GM06990 (cell line): ENCODE results near the gene PCNA.

Experiments used
- DNase-seq: peaks from one replicate; pipeline ENCODE4 v3.0.0-alpha.2; 2011; ENCODE audit not compliant: insufficient read length; ENCODE audit errors: extremely low read depth
- H3K27me3 ChIP-seq: replicated peaks from 2 replicates; pipeline ENCODE4 v1.6.0; 2011; ENCODE audit warnings: low read length; ENCODE audit not compliant: control insufficient read depth, insufficient read depth
- H3K36me3 ChIP-seq: 2 replicates; pipeline ENCODE4 v1.5.1; 2011; ENCODE audit warnings: low read length; ENCODE audit not compliant: control insufficient read depth, insufficient read depth
- H3K4me3 ChIP-seq: replicated peaks from 2 replicates; pipeline ENCODE4 v1.5.1; 2011; ENCODE audit warnings: low read depth, mild to moderate bottlenecking, control low read depth, low read length
- TF ChIP-seq, protein P1 (sequence below): IDR thresholded peaks from 2 replicates; pipeline ENCODE4 v1.5.1; 2011; ENCODE audit warnings: low read length, control low read depth, mild to moderate bottlenecking, inconsistent platforms; ENCODE audit not compliant: insufficient read depth, poor library complexity, severe bottlenecking

Gene PCNA

DNA sequence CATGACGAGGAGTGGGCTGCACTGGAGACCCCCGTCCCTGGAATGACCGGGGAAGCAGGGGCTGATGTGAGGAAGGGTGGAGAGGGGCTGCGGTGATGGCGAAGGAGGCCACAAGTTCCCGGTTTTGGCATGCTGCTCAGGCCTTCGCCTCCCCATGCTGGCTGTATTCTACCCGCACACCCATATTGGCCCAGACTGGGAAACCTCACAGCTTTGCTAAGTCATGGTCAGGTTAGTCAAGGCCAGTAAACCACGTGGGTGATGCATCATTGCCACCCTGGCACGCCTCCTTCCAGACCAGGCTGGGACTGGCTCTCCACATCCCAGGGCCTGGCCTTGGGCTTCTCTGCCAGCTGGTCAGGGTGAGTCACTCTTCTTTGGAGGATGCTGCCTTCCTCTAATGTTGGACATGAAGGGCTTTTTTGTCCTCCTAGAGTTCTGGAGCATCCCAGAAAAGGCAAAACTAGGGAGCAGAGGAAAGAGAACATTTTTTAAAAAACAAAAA, 53.8 kb downstream of the PCNA start:
- TF ChIP-seq, protein P1, sequence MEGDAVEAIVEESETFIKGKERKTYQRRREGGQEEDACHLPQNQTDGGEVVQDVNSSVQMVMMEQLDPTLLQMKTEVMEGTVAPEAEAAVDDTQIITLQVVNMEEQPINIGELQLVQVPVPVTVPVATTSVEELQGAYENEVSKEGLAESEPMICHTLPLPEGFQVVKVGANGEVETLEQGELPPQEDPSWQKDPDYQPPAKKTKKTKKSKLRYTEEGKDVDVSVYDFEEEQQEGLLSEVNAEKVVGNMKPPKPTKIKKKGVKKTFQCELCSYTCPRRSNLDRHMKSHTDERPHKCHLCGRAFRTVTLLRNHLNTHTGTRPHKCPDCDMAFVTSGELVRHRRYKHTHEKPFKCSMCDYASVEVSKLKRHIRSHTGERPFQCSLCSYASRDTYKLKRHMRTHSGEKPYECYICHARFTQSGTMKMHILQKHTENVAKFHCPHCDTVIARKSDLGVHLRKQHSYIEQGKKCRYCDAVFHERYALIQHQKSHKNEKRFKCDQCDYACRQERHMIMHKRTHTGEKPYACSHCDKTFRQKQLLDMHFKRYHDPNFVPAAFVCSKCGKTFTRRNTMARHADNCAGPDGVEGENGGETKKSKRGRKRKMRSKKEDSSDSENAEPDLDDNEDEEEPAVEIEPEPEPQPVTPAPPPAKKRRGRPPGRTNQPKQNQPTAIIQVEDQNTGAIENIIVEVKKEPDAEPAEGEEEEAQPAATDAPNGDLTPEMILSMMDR: no peak
- Histone ChIP-seq H3K27me3 (no peaks in the 10 kb centered on the region; the same call in 1 of the 2 replicates), H3K36me3 (no peaks in the 10 kb centered on the region), H3K4me3 (no peak overlapping the region)
- DNase-seq: no peak

DNA sequence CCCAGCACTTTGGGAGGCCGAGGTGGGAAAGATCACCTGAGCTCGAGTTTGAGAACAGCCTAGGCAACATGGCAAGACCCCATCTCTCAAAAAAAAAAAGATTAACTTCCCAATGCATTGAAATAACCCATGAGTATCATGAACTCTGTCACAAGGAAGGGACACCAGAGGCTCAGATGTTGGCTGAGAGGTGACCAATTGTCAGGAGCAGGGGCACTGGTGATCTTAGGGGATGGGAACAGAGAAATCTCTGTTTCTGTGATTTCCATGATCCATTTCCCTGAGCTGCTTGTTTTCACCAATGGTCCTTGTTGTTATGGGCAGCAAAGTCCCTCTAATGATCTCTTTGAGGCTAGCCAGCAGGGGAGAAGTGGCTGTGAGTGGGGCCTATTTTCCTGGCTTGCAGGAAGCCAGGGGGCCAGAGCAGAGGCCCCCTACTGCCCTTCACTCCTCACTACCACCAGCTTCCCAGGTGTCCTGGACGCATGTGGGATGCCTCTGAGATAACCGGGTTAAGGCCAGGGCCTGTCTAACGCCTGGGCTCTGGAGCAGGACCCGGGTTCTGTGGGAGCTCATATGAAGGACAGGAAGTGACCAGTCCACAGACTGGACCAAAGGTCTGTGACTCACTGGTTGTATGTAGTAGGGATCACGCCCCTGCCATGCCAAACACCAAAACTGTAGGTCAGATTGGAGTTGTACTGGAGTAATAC, 54.4 kb downstream of the PCNA start:
- H3K36me3 ChIP-seq: no peaks in the 10 kb centered on the region
- TF ChIP-seq, protein P1: no peak
- H3K4me3 ChIP-seq: no peak overlapping the region
- no peaks in the 10 kb centered on the region; the same call in 1 of the 2 replicates for H3K27me3 ChIP-seq
- DNase-seq: no peak
